GM21529 (cell line): Measurements from ENCODE around the gene UBR1.
A peak's percentile ranks its signal among the peaks of the same experiment; 100 is the strongest.

ENCODE experiments used
- ATAC-seq: cut with Tn5 transposase; IDR thresholded peaks from one replicate; pipeline ENCODE4 v1.9.1; 2021; ENCODE audit not compliant: unreplicated experiment

UBR1 gene

GRCh38 chr15:43111354-43111753 is 5.5 kb upstream of the UBR1 start:
- ATAC-seq: no peak

- ATAC-seq: no peak
These were observed 1.9 kb upstream of the UBR1 start for GRCh38 chr15:43107751-43108150.

- no peak for ATAC-seq
These were observed 620 bp upstream of the UBR1 start for GRCh38 chr15:43106486-43106829.

- ATAC-seq: peak; percentile 16
These were observed 631 bp downstream of the UBR1 start for GRCh38 chr15:43105077-43105736.

GRCh38 chr15:43104426-43104825 is 1.4 kb downstream of the UBR1 start:
- ATAC-seq: no peak

GRCh38 chr15:43103907-43104306 is 1.9 kb downstream of the UBR1 start:
- ATAC-seq: no peak

GRCh38 chr15:43102187-43102586 is 3.7 kb downstream of the UBR1 start:
- ATAC-seq: no peak

- ATAC-seq: no peak
These were observed 4.9 kb downstream of the UBR1 start for GRCh38 chr15:43100971-43101370.

- no peak for ATAC-seq
These were observed 6.6 kb downstream of the UBR1 start for GRCh38 chr15:43099105-43099845.

GRCh38 chr15:43096411-43096810 is 9.4 kb downstream of the UBR1 start:
- ATAC-seq: no peak

GRCh38 chr15:43095708-43096347 is 10.0 kb downstream of the UBR1 start:
- no peak for ATAC-seq

- no peak for ATAC-seq
These were observed 10.6 kb downstream of the UBR1 start for GRCh38 chr15:43095243-43095642.

- no peak for ATAC-seq
These were observed 11.3 kb downstream of the UBR1 start for GRCh38 chr15:43094416-43095030.

- no peak for ATAC-seq
These were observed 12.8 kb downstream of the UBR1 start for GRCh38 chr15:43093026-43093425.

- no peak for ATAC-seq
These were observed 14.0 kb downstream of the UBR1 start for GRCh38 chr15:43091859-43092258.

GRCh38 chr15:43086551-43086950 is 19.3 kb downstream of the UBR1 start:
- ATAC-seq: no peak

GRCh38 chr15:43085921-43086320 is 19.9 kb downstream of the UBR1 start:
- no peak for ATAC-seq

GRCh38 chr15:43082509-43082908 is 23.3 kb downstream of the UBR1 start:
- ATAC-seq: no peak

GRCh38 chr15:43081283-43081682 is 24.6 kb downstream of the UBR1 start:
- ATAC-seq: no peak

- ATAC-seq: no peak
These were observed 34.4 kb downstream of the UBR1 start for GRCh38 chr15:43071451-43071850.

GRCh38 chr15:43070893-43071292 is 34.9 kb downstream of the UBR1 start:
- no peak for ATAC-seq

GRCh38 chr15:43070249-43070648 is 35.6 kb downstream of the UBR1 start:
- no peak for ATAC-seq
